ENCODE measurements around the gene ABCG8.

ABCG8 gene

GRCh38 chr2:43838560-43839267 lies at the start of gene ABCG8, which contains the start of gene ABCG5:
ABCG8 (plus strand) TSS chr2:43838971; CDS start chr2:43839054, 83 bp downstream.
ABCG5 (minus strand) TSS chr2:43838839; CDS start chr2:43838679, 160 bp downstream.
- DNase-seq, result no peak
- intact Hi-C loops (cut with DNase I), result no loop called here

DNA sequence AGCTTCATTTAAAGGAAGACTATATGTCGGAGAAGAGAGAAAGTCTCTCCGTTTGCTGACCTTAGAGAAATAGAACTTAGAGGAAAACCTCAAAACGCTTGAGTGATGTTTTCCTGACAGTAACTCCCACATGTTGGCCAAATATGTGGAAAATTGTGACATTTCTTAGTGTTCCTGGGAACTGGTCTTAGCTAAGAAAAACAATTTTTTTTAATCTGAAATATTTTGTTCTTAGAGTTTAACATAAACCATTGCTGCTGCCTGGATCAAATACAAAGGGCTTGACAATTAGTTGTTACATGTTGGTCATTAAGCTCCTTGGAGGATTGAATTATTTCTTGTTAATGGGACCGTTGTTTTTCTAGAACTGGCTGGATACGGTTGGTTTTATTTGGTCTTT lies 48.6 kb upstream of the ABCG8 start:
- intact Hi-C loops (cut with DNase I), result no loop called here
- no peak for DNase-seq

- intact Hi-C loops (cut with DNase I), result no loop called here
- DNase-seq, result no peak
Observed at GRCh38 chr2:43791035-43791765, 47.6 kb upstream of the ABCG8 start.

DNA sequence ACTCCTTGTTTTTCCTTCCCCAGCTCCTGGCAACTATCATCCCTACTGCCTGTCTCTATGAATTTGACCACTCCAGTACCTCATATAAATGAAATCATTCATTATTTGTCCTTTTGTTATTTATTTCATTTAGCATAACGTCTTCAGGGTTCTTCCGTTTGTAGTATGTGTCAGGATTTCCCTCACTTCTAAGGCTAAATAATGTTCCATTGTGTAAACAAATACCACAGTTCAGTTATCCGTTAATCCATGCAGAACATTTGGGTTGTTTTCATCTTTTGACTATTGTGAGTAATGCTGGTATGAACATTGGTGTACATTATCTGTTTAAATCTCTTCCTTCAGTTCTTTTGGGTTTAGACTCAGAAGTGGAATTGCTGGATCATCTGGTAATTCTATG lies 46.1 kb upstream of the ABCG8 start:
- no peak for DNase-seq
- intact Hi-C loops (cut with DNase I), result no loop called here

DNA sequence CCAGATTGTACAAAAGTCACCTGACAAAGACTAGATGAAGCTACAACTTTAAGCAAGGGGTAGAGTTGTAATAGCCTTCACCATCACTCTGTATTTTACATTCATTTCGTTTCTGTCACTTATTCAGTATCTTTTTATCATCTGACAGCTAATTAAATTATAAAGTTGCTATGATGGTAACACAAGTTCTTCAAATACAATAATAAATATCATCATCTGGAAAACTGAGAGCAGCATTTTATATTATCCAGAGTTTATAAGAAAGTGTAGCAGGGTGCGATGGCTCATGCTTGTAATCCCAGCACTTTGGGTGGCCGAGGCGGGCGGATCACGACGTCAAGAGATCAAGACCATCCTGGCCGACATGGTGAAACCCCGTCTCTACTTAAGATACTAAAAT lies 43.8 kb upstream of the ABCG8 start:
- DNase-seq, result no peak
- intact Hi-C loops (cut with DNase I), result no loop called here

DNA sequence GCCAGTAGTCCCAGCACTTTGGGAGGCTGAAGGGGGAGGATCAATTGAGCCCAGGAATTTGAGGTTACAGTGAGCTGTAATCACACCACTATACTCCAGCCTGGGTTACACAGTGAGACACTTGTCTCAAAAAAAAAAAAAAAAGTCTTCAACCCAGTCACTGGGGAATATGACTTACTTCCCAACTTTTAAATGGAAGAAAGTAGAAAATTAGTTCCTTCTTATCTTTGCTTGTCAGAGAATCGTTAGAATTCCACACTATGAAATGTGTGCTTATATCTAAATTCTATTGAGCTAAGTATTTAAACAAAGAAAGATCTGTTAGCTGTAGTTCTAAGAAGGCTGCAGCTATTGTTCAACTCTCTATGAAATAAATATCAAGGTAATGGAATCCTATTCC lies 42.6 kb upstream of the ABCG8 start:
- intact Hi-C loops (cut with DNase I), result no loop called here
- DNase-seq, result no peak

- no peak for DNase-seq
- intact Hi-C loops (cut with DNase I), result no loop called here
Observed at GRCh38 chr2:43798300-43798699, 40.5 kb upstream of the ABCG8 start.

DNA sequence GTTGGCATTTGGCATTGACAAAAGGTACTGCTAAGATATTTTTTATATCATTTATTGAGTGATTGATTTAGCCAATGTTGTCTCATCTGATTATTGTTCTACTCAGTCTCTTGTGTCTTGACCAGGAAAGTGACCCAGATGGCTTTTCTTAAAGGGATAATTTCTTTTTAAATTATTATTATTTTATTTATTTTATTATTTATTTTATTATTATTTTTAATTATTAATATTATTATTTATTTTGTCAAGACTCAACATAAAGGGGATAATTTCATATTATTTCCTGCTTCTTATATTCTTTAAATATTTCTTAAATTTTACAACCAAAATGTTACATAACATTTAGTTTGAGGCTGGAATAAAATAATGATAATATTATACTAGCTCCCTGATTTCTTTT lies 37.9 kb upstream of the ABCG8 start:
- DNase-seq, result no peak
- intact Hi-C loops (cut with DNase I), result no loop called here

GRCh38 chr2:43802135-43802534 lies 36.6 kb upstream of the ABCG8 start:
- DNase-seq, result no peak
- intact Hi-C loops (cut with DNase I), result no loop called here

GRCh38 chr2:43803113-43803512 lies 35.7 kb upstream of the ABCG8 start:
- intact Hi-C loops (cut with DNase I), result no loop called here

DNA sequence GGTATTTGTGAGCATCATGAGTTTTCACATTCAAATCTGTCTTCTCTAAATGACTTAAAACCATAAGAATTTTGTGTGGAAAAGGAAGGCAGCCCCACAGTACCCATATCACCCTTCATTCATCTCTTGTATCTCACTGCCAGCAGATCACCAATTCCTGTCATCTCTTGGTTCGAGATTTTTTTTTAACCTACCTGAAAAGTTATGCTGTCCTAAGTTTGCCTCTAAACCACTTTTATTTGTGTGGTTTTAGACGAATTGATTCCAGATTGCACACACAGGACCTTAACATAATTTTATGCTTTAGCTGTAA lies 32.1 kb upstream of the ABCG8 start:
- DNase-seq, result no peak
- intact Hi-C loops (cut with DNase I), result no loop called here

More at GRCh38 chr2:43803113-43803512, 35.7 kb upstream of the ABCG8 start:
- DNase-seq, result no peak

GRCh38 chr2:43810452-43810851 lies 28.3 kb upstream of the ABCG8 start:
- no peak for DNase-seq
- intact Hi-C loops (cut with DNase I), result no loop called here

GRCh38 chr2:43810888-43811287 lies 27.9 kb upstream of the ABCG8 start:
- intact Hi-C loops (cut with DNase I), result no loop called here
- DNase-seq, result no peak

GRCh38 chr2:43812006-43812405 lies 26.8 kb upstream of the ABCG8 start:
- intact Hi-C loops (cut with DNase I), result no loop called here

DNA sequence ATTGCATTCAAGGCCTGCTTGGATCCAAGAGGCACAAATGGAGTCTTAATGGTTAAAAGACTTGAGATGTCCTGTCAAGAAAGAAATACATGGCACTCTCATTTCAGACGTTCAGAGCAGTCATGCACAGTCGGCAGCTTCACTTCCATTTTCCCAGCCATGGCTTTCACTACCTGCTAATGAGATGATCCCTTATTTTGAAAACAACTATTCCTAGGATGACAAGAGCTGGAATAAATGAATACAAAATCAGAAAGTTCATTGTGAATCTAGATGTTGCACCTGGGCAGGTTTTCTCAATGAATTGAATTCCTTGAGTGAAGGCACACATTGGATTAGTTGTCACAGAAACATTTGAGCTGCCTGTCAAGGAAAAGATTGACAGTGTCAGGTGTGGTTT lies 25.8 kb upstream of the ABCG8 start:
- DNase-seq, result no peak
- intact Hi-C loops (cut with DNase I), result no loop called here

More at GRCh38 chr2:43812006-43812405, 26.8 kb upstream of the ABCG8 start:
- DNase-seq, result no peak

DNA sequence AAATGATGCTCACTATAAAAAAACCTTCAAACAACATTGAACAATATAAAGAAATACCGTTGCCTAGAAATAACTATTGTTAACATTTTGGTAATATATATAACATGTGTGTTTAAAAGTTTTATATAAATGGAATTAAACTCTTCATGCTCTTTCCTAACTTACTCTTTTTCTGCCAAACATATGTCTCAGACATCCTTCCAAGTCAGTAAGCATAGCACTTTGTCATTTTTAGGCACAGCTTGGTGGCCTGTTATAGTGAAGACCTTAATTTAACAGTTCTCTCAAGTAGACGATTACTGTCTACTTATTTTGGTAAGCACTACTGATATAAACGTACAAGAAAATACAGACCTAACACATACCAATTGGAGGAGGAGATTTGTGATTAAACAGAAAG lies 24.1 kb upstream of the ABCG8 start:
- no peak for DNase-seq

GRCh38 chr2:43818761-43819160 lies 20.0 kb upstream of the ABCG8 start:
- no peak for DNase-seq
- intact Hi-C loops (cut with DNase I), result no loop called here

More for the DNA sequence above, 24.1 kb upstream of the ABCG8 start:
- intact Hi-C loops (cut with DNase I), result no loop called here

GRCh38 chr2:43819491-43820163 lies 19.1 kb upstream of the ABCG8 start:
- no peak for DNase-seq

GRCh38 chr2:43822839-43823238 lies 15.9 kb upstream of the ABCG8 start:
- intact Hi-C loops (cut with DNase I), result no loop called here
- no peak for DNase-seq

More at GRCh38 chr2:43819491-43820163, 19.1 kb upstream of the ABCG8 start:
- intact Hi-C loops (cut with DNase I), result no loop called here

- no peak for DNase-seq
Observed at GRCh38 chr2:43823751-43824150, 15.0 kb upstream of the ABCG8 start.

GRCh38 chr2:43824512-43824911 lies 14.3 kb upstream of the ABCG8 start:
- DNase-seq, result no peak
- intact Hi-C loops (cut with DNase I), result no loop called here

More at GRCh38 chr2:43823751-43824150, 15.0 kb upstream of the ABCG8 start:
- intact Hi-C loops (cut with DNase I), result no loop called here

Data from posterior cingulate gyrus (tissue), 11 donors.